Gastroesophageal sphincter (tissue), 4 donors: ENCODE results near the gene RERE. TPM values are rescaled to one million over a fixed set of nuclear protein-coding genes. Genes with fewer than 3 reads are reported as not detected.

Source experiments
- ATAC-seq: fragments of 150-250 bp; one replicate; pipeline ENCODE4 v1.9.1; 2016; ENCODE audit warnings: mild to moderate bottlenecking, moderate library complexity
- H3K27ac ChIP-seq, 4 donors: fragments of 200-600 bp; sonication (generic) in 3 of 4; 1 replicate in 3 of 4; 2 replicates in 1 of 4; pipeline ENCODE4 v1.5.1; 2016 to 2019
- H3K27me3 ChIP-seq: fragments of 200-600 bp; sonication (generic); one replicate; pipeline ENCODE4 v1.5.1; 2019
- H3K36me3 ChIP-seq, 2 donors: fragments of 200-600 bp; sonication (generic); one replicate each; pipeline ENCODE4 v1.5.1; 2019; ENCODE audit warnings: control low read depth in 1 of 2
- H3K4me1 ChIP-seq, 3 donors: fragments of 200-600 bp; sonication (generic); 1 replicate in 2 of 3; 2 replicates in 1 of 3; pipeline ENCODE4 v1.5.1; 2016 to 2019; ENCODE audit warnings: control low read depth in 2 of 3
- H3K4me3 ChIP-seq, 2 donors: fragments of 200-600 bp; sonication (generic); one replicate each; pipeline ENCODE4 v1.5.1; 2019; ENCODE audit warnings: mild to moderate bottlenecking in 1 of 2, moderate library complexity in 1 of 2
- H3K9me3 ChIP-seq, 3 donors: fragments of 200-600 bp; sonication (generic); one replicate each; pipeline ENCODE4 v1.5.1; 2017 to 2019; ENCODE audit warnings: control low read depth in 2 of 3
- CTCF ChIP-seq, 4 experiments: fragments of 200-600 bp in 2 of 4; fragments of 450-650 bp in 2 of 4; sonication (generic) in 1 of 4; IDR thresholded peaks; one replicate each; pipeline ENCODE4 v1.5.1; 2017 to 2019; ENCODE audit warnings: antibody characterized with exemption in 4 of 4, mild to moderate bottlenecking in 2 of 4, moderate library complexity in 2 of 4
- EP300 ChIP-seq: sonication (generic); formaldehyde crosslinking; IDR thresholded peaks from one replicate; pipeline ENCODE4 v1.6.1; 2017; ENCODE audit warnings: antibody characterized with exemption, mild to moderate bottlenecking
- POLR2A ChIP-seq, 2 donors: fragments of 450-650 bp; IDR thresholded peaks; one replicate each; pipeline ENCODE4 v1.6.1; 2017; ENCODE audit warnings: antibody characterized with exemption in 2 of 2, mild to moderate bottlenecking in 2 of 2, moderate library complexity in 1 of 2
- POLR2AphosphoS5 ChIP-seq: sonication (generic); formaldehyde crosslinking; IDR thresholded peaks from one replicate; pipeline ENCODE4 v1.6.1; 2017; ENCODE audit warnings: antibody characterized with exemption
- WGBS, 2 donors: methylation state at CpG; one replicate each; pipeline ENCODE4 v1.1.5; 2018; ENCODE audit warnings: low coverage in 1 of 2; 5-methylcytosine and 5-hydroxymethylcytosine counted together
- total RNA-seq, 4 donors: library from RNA; depleted of rRNA; stranded (reverse); fragments of >200 nt; gene quantifications; one replicate each; pipeline ENCODE4 v1.1.0, GENCODE V29; 2016

RERE gene
- total RNA-seq, 4 donors from 2014 or later: 112 to 212 (median 139) TPM

- H3K27me3 ChIP-seq: no peaks in the 10 kb centered on the region
- H3K36me3 ChIP-seq: no peaks in the 10 kb centered on the region
- peak overlapping the region in 1 of 4 donors; percentile 18 for H3K27ac ChIP-seq
- no peaks in the 10 kb centered on the region for H3K9me3 ChIP-seq
- no peak for TF ChIP-seq POLR2AphosphoS5
- no peak for TF ChIP-seq EP300
- TF ChIP-seq POLR2A (IDR thresholded peaks at IDR 0.05): no peak
- TF ChIP-seq CTCF (IDR thresholded peaks at IDR 0.05): no peak
- no peak overlapping the region for H3K4me3 ChIP-seq
- H3K4me1 ChIP-seq: peaks cover 0 to 63% (median 4%) of the 10 kb centered on the region in 3 donors
- no peak for ATAC-seq
- 33 to 42% methylated on average over 1 of the region's 1 CpG for WGBS, 2 donors
Observed at GRCh38 chr1:8754247-8754650, 63.2 kb downstream of the RERE start.

- no peaks in the 10 kb centered on the region for H3K27me3 ChIP-seq
- peaks cover 0 to 68% (median 4%) of the 10 kb centered on the region in 3 donors for H3K4me1 ChIP-seq
- H3K9me3 ChIP-seq: no peaks in the 10 kb centered on the region
- no peak overlapping the region for H3K27ac ChIP-seq
- H3K4me3 ChIP-seq: no peak overlapping the region
- ATAC-seq: no peak
- no peak for TF ChIP-seq POLR2AphosphoS5
- H3K36me3 ChIP-seq: no peaks in the 10 kb centered on the region
Observed at GRCh38 chr1:8753736-8754135, 63.7 kb downstream of the RERE start.

GRCh38 chr1:8752921-8753713 lies 64.3 kb downstream of the RERE start:
- Histone ChIP-seq H3K4me3 (no peak overlapping the region), H3K9me3 (no peaks in the 10 kb centered on the region), H3K27me3 (no peaks in the 10 kb centered on the region), H3K4me1 (peaks cover 0 to 73% (median 4%) of the 10 kb centered on the region in 3 donors), H3K27ac (no peak overlapping the region), H3K36me3 (no peaks in the 10 kb centered on the region)
- 81 to 83% methylated on average over 6 of the region's 6 CpGs for WGBS, 2 donors
- no peak for ATAC-seq
- TF ChIP-seq POLR2AphosphoS5: no peak
- TF ChIP-seq EP300: no peak
- no peak for TF ChIP-seq CTCF (IDR thresholded peaks at IDR 0.05)
- TF ChIP-seq POLR2A (IDR thresholded peaks at IDR 0.05): no peak

GRCh38 chr1:8752411-8752810 lies 65.0 kb downstream of the RERE start:
- Histone ChIP-seq H3K4me1 (peaks cover 0 to 74% (median 4%) of the 10 kb centered on the region in 3 donors), H3K4me3 (no peak overlapping the region), H3K27me3 (no peaks in the 10 kb centered on the region), H3K27ac (no peak overlapping the region), H3K36me3 (no peaks in the 10 kb centered on the region), H3K9me3 (no peaks in the 10 kb centered on the region)
- TF ChIP-seq CTCF (IDR thresholded peaks at IDR 0.05) (no peak), POLR2AphosphoS5 (no peak), POLR2A (IDR thresholded peaks at IDR 0.05) (no peak), EP300 (no peak)
- 41 to 70% methylated on average over 2 of the region's 2 CpGs for WGBS, 2 donors
- no peak for ATAC-seq

- Histone ChIP-seq H3K27ac (no peak overlapping the region), H3K27me3 (no peaks in the 10 kb centered on the region), H3K9me3 (no peaks in the 10 kb centered on the region), H3K36me3 (no peaks in the 10 kb centered on the region), H3K4me3 (no peak overlapping the region), H3K4me1 (peaks cover 0 to 71% (median 4%) of the 10 kb centered on the region in 3 donors)
- 57 to 67% methylated on average over 4 of the region's 4 CpGs for WGBS, 2 donors
- TF ChIP-seq CTCF (IDR thresholded peaks at IDR 0.05) (no peak), POLR2A (IDR thresholded peaks at IDR 0.05) (no peak), POLR2AphosphoS5 (no peak), EP300 (no peak)
- ATAC-seq: no peak
Observed at GRCh38 chr1:8751984-8752383, 65.5 kb downstream of the RERE start.
